Measurements from ENCODE around the gene POU5F1.

DNA sequence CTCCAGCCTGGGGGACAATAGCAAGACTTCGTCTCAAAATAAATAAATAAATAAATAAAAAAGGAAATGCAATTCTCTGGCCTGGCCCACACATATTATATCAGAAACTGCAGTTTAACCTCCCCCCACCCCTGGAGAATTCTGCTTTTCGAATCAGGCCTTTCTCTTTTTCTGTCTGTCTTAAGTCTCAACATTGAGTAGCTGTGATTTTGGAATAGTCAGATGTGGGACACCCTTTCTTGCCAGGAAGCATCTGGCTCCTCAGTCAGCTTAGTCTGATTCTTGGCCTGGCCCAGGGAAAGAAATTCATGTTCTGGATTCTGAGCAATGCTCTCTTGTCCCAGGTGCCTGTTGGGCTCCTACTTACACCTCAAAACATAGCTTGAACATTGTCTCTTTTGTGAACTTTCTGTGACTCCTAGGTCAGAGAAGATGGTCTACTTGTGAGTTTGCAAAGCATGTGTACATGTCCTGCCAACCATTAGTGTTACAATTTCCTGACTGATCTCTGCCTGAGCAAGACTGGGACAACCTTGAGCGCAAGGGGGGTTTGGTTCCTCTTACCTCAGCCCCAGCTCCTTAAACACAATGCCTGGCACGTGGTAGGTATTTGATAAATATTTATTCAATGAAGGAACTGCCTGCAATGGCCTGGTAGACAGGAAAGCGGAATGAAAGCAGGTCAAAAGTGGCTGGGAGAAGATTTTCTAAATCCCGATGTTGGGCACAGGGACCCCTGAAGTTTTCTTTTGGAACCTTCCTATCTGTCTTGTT lies 23.8 kb upstream of the POU5F1 start:
- TF ChIP-seq, protein P1, sequence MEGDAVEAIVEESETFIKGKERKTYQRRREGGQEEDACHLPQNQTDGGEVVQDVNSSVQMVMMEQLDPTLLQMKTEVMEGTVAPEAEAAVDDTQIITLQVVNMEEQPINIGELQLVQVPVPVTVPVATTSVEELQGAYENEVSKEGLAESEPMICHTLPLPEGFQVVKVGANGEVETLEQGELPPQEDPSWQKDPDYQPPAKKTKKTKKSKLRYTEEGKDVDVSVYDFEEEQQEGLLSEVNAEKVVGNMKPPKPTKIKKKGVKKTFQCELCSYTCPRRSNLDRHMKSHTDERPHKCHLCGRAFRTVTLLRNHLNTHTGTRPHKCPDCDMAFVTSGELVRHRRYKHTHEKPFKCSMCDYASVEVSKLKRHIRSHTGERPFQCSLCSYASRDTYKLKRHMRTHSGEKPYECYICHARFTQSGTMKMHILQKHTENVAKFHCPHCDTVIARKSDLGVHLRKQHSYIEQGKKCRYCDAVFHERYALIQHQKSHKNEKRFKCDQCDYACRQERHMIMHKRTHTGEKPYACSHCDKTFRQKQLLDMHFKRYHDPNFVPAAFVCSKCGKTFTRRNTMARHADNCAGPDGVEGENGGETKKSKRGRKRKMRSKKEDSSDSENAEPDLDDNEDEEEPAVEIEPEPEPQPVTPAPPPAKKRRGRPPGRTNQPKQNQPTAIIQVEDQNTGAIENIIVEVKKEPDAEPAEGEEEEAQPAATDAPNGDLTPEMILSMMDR (conservative IDR thresholded peaks at IDR 0.05; ENCODE audit: low read length), result no peak
- no peak for TF ChIP-seq EZH2phosphoT487 (IDR thresholded peaks at IDR 0.05; ENCODE audit: borderline replicate concordance, low read depth, low read length)

Measured in OCI-LY7 (cell line).